Pancreas (tissue), 10 donors: ENCODE results near the gene SLC7A10. TPM values are rescaled to one million over a fixed set of nuclear protein-coding genes. Genes with fewer than 3 reads are reported as not detected.
"Not testable (repeated sequence)": the region's sequence is repeated elsewhere in the genome, so short reads cannot be mapped to it uniquely, and the experiment has no call there.

Experiments
- ATAC-seq, 4 donors: fragments of 200-7000 bp; cut with Tn5 transposase; one replicate each; pipeline versions ENCODE4 v1.8.0 to v1.9.1; 2020; ENCODE audit warnings: mild to moderate bottlenecking in 4 of 4, moderate library complexity in 4 of 4
- DNase-seq, 6 donors: peaks; one replicate each; pipeline ENCODE4 v3.0.0-alpha.2; 2020
- FAIRE-seq: peaks from 2 replicates; lab custom pipeline; 2012; peaks lifted over from hg19 to GRCh38; lab: Jason Lieb, UNC
- H3K27ac ChIP-seq, 4 donors: fragments of 200-600 bp; sonication (generic); 1 replicate in 3 of 4; 2 replicates in 1 of 4; pipeline versions ENCODE4 v1.5.0 to v1.8.0; 2020
- H3K27me3 ChIP-seq, 4 donors: fragments of 200-600 bp; one replicate each; pipeline ENCODE4 v1.8.0; 2021
- H3K36me3 ChIP-seq, 3 donors: fragments of 200-600 bp; sonication (generic) in 1 of 3; one replicate each; pipeline versions ENCODE4 v1.5.0 to v1.8.0; 2020 to 2021
- H3K4me1 ChIP-seq, 3 donors: fragments of 200-600 bp; one replicate each; pipeline ENCODE4 v1.8.0; 2021
- H3K4me3 ChIP-seq, 4 donors: fragments of 200-600 bp; sonication (generic) in 2 of 4; one replicate each; pipeline versions ENCODE4 v1.5.0 to v1.8.0; 2020 to 2021
- H3K9me3 ChIP-seq, 4 donors: fragments of 200-600 bp; one replicate each; pipeline ENCODE4 v1.8.0; 2021
- CTCF ChIP-seq, 4 donors: fragments of 200-600 bp; sonication (generic) in 3 of 4; IDR thresholded peaks; one replicate each; pipeline versions ENCODE4 v1.5.0 to v1.8.0; 2021; ENCODE audit warnings: antibody characterized with exemption in 4 of 4
- WGBS, 2 donors: extraction: QIAGEN DNeasy Blood & Tissue Kit; methylation state at CpG; one replicate each; pipeline ENCODE4 v1.1.7; 2013; 5-methylcytosine and 5-hydroxymethylcytosine counted together
- intact Hi-C, 3 donors: fragments of 100-400 bp; cut with DNase I; formaldehyde crosslinking; loops; one replicate each; pipeline versions ENCODE4 v1.11.1 to v1.14.2; 2022
- polyA plus RNA-seq, 2 donors: library from polyadenylated mRNA; stranded (reverse); fragments of 200-250 nt; gene quantifications; one replicate each; pipeline ENCODE4 v1.2.3, GENCODE V29; 2013
- total RNA-seq, 6 donors: library from RNA; stranded (reverse); fragmentation: NEBNext Ultra II Directional in 4 of 6; extraction: Animal tissue kit (Norgen Biotek cat#: 25700) in 4 of 6; gene quantifications; one replicate each; pipeline versions ENCODE4 v1.2.1 to v1.2.4, GENCODE V29; 2021 to 2023
- donor health status: healthy with polysubstance abuse.
- donor health status: DM: no; HTN: no; CAD: no; lungs with moderate emphysema.
- donor health status: DM: no; HTN: no; CAD: no.
- donor health status: control.
- donor health status: control.
- donor health status: Bipolar disorder and iron deficiency.
- donor health status: DM: yes; HTN: yes; CAD: no.
- donor health status: DM: no; HTN: no; CAD: no.
- donor health status: DM: no; HTN: no; CAD: no.
- donor health status: DM: yes; HTN: yes; CAD: no.

SLC7A10 gene
- total and polyA plus RNA-seq, 8 donors = 0.28 to 1.3 (median 0.38) TPM; not detected in 5

- Histone ChIP-seq H3K4me3 (no peak overlapping the region), H3K36me3 (no peaks in the 10 kb centered on the region), H3K27me3 (no peaks in the 10 kb centered on the region), H3K9me3 (no peaks in the 10 kb centered on the region), H3K4me1 (no peaks in the 10 kb centered on the region), H3K27ac (no peak overlapping the region)
- intact Hi-C loops = no loop called here
- WGBS, 2 donors = 47 to 60% methylated on average over 6 of the region's 6 CpGs
- FAIRE-seq (no peak), ATAC-seq (no peak), DNase-seq (peak in 1 of 6 donors; percentile 22)
- TF ChIP-seq CTCF (IDR thresholded peaks at IDR 0.05) = no peak
Measured at GRCh38 chr19:33214596-33214995, 11.1 kb downstream of the SLC7A10 start.

- Histone ChIP-seq H3K36me3 (no peaks in the 10 kb centered on the region), H3K27me3 (no peaks in the 10 kb centered on the region), H3K9me3 (no peaks in the 10 kb centered on the region), H3K4me3 (no peak overlapping the region), H3K4me1 (no peaks in the 10 kb centered on the region), H3K27ac (no peak overlapping the region)
- intact Hi-C loops = no loop called here
- DNase-seq (peak in 3 of 6 donors; percentile 21 to 62 (median 49)), FAIRE-seq (no peak), ATAC-seq (peak in 2 of 4 donors; percentile 64 to 82)
- TF ChIP-seq CTCF (IDR thresholded peaks at IDR 0.05) = no peak
- 65 to 69% methylated on average over 30 of the region's 30 CpGs for WGBS, 2 donors
Measured at GRCh38 chr19:33212436-33213172, 13.0 kb downstream of the SLC7A10 start.

- H3K27me3 ChIP-seq = no peaks in the 10 kb centered on the region
- H3K36me3 ChIP-seq = no peaks in the 10 kb centered on the region
- H3K27ac ChIP-seq = no peak overlapping the region
- no peak for TF ChIP-seq CTCF (IDR thresholded peaks at IDR 0.05)
- intact Hi-C loops = no loop called here
- DNase-seq = peak in 1 of 6 donors; percentile 32
- FAIRE-seq = no peak
- WGBS, 2 donors = 82 to 83% methylated on average over 17 of the region's 17 CpGs
- no peak overlapping the region for H3K4me3 ChIP-seq
- no peaks in the 10 kb centered on the region for H3K4me1 ChIP-seq
- no peak for ATAC-seq
- H3K9me3 ChIP-seq = no peaks in the 10 kb centered on the region
Measured at GRCh38 chr19:33211794-33212435, 13.7 kb downstream of the SLC7A10 start.

DNA sequence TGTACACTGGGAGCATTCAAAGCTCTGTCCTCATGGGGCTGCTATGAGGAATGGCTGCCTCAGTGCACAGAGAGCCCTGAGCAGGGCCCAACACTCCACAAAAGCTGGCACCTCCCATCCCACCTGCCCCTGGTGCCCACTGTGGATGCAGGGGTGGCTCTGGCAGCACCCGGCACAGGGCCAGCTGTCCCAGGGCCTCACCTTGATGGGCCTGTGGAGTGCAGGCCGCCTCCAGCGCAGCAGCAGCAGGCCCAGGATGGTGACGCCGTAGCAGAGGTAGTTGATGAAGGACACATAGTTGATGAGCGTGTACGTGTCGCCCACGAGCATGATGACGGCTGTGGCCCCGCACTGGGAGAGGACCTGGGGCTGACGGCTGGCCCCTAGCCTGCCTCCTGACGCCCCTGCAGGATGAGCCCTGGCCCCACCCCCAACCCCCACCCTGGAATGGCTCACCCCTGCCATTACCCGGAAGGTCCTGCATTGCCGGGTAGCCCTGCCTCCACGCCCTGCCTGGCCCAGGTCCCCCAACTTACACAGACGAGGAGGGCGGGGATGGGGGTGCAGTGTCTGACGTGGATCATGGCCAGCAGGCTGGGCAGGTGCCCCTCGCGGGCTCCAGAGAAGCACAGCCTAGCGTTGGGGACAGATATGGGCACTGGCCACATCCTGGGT is 15.2 kb downstream of the SLC7A10 start:
- no peak for ATAC-seq
- no peak for TF ChIP-seq CTCF (IDR thresholded peaks at IDR 0.05)
- H3K4me3 ChIP-seq = no peak overlapping the region
- no peaks in the 10 kb centered on the region for H3K9me3 ChIP-seq
- WGBS, 2 donors = 87 to 93% methylated on average over 22 of the region's 22 CpGs
- FAIRE-seq = no peak
- intact Hi-C loops = no loop called here
- peaks cover 0 to 13% (median 0%) of the 10 kb centered on the region in 3 donors for H3K36me3 ChIP-seq
- peak in 3 of 6 donors; percentile 17 to 64 (median 41) for DNase-seq
- H3K27me3 ChIP-seq = no peaks in the 10 kb centered on the region
- H3K27ac ChIP-seq = no peak overlapping the region
- H3K4me1 ChIP-seq = no peaks in the 10 kb centered on the region

- H3K4me3 ChIP-seq, FAIRE-seq, H3K4me1 ChIP-seq, H3K27ac ChIP-seq, ATAC-seq, H3K27me3 ChIP-seq, intact Hi-C loops, H3K9me3 ChIP-seq: not testable (repeated sequence)
- WGBS, 2 donors = 90 to 93% methylated on average over 7 of the region's 7 CpGs
- peak in 1 of 6 donors; percentile 9 for DNase-seq
- H3K36me3 ChIP-seq = peaks cover 0 to 19% (median 0%) of the 10 kb centered on the region in 3 donors
Measured at GRCh38 chr19:33209850-33210230, 15.8 kb downstream of the SLC7A10 start.
